ENCODE data around the gene NYAP2. TPM values are rescaled to one million over a fixed set of nuclear protein-coding genes. Genes with fewer than 3 reads are reported as not detected.

The NYAP2 gene
- total RNA-seq, 1 experiment from 2014 or later: not detected

- ATAC-seq: no peak
- H2AFZ ChIP-seq (ENCODE audit: low read depth, low read length, poor library complexity, severe bottlenecking): no peak overlapping the region
- POLR2A ChIA-PET: no interaction called here
These were observed 72.0 kb downstream of the NYAP2 start for GRCh38 chr2:225471482-225471881.

More at GRCh38 chr2:225471482-225471881, 72.0 kb downstream of the NYAP2 start:
- H3K9me3 ChIP-seq (ENCODE audit: control insufficient read depth in 1 of 2, insufficient read depth in 1 of 2, low read depth in 1 of 2, low read length in 2 of 2): no peaks in the 10 kb centered on the region
- H3K4me2 ChIP-seq (ENCODE audit: low read length): no peak overlapping the region
- H3K27me3 ChIP-seq (ENCODE audit: insufficient read depth, low read length): no peaks in the 10 kb centered on the region
- DNase-seq (ENCODE audit: low read depth, low spot score): no peak
- no peaks in the 10 kb centered on the region for H4K20me1 ChIP-seq (ENCODE audit: insufficient read depth)
- H3K27ac ChIP-seq (ENCODE audit: low read depth, low read length): no peak overlapping the region
- no peaks in the 10 kb centered on the region for H3K9me2 ChIP-seq (ENCODE audit: insufficient read depth)
- H3K4me3 ChIP-seq (replicated peaks in 1 of 2; ENCODE audit: low read depth in 1 of 2, low read length in 2 of 2): no peak overlapping the region
- H3K36me3 ChIP-seq (ENCODE audit: control insufficient read depth in 1 of 2, insufficient read depth in 2 of 2, low read length in 2 of 2): no peaks in the 10 kb centered on the region
- CTCF ChIA-PET: no interaction called here
- H3K9ac ChIP-seq (ENCODE audit: low read length): no peak overlapping the region
- H3K79me2 ChIP-seq (ENCODE audit: insufficient read depth, low read length): no peaks in the 10 kb centered on the region
- no TSS peak for BruUV-seq (replicated peaks)
- RAD21 ChIA-PET (ENCODE audit: low non-redundant PET in 1 of 2, low total read pairs in 2 of 2, uncharacterized antibody in 2 of 2, unreplicated experiment in 2 of 2): no interaction called here
- TF ChIP-seq YY1 (IDR thresholded peaks at IDR 0.05; ENCODE audit: extremely low read depth, insufficient replicate concordance, low read depth, low read length) (no peak), SRF (IDR thresholded peaks at IDR 0.05; ENCODE audit: low read depth) (no peak), ATF3 (IDR thresholded peaks at IDR 0.05) (no peak), CEBPB (IDR thresholded peaks at IDR 0.05; ENCODE audit: low read depth) (no peak), EZH2 (IDR thresholded peaks at IDR 0.05) (no peak), REST (IDR thresholded peaks at IDR 0.05; ENCODE audit: low read depth) (no peak), MAX (IDR thresholded peaks at IDR 0.05) (no peak), EGR1 (IDR thresholded peaks at IDR 0.05; ENCODE audit: low read depth) (no peak), EZH2phosphoT487 (IDR thresholded peaks at IDR 0.05; ENCODE audit: borderline replicate concordance) (no peak), ZFX (IDR thresholded peaks at IDR 0.05) (no peak), JUND (IDR thresholded peaks at IDR 0.05) (no peak), CTCF (IDR thresholded peaks at IDR 0.05 in 2 of 3, conservative IDR thresholded peaks at IDR 0.05 in 1 of 3; ENCODE audit: borderline replicate concordance in 1 of 3, insufficient read depth in 1 of 3, low read depth in 2 of 3, low read length in 2 of 3) (no peak), ELF1 (IDR thresholded peaks at IDR 0.05; ENCODE audit: borderline replicate concordance, low read depth) (no peak), ZBTB33 (IDR thresholded peaks at IDR 0.05; ENCODE audit: extremely low read depth, insufficient replicate concordance, low read length) (no peak), FOSL1 (IDR thresholded peaks at IDR 0.05; ENCODE audit: low read depth) (no peak), POLR2A (IDR thresholded peaks at IDR 0.05; ENCODE audit: borderline replicate concordance, extremely low read depth, insufficient read depth, insufficient read length) (no peak), SIN3A (IDR thresholded peaks at IDR 0.05; ENCODE audit: low read depth) (no peak), ZNF274 (IDR thresholded peaks at IDR 0.05; ENCODE audit: low read depth, low read length) (no peak), CBX3 (IDR thresholded peaks at IDR 0.05; ENCODE audit: low read depth) (no peak), SP1 (IDR thresholded peaks at IDR 0.05; ENCODE audit: low read depth) (no peak)
- intact Hi-C loops (cut with micrococcal nuclease): no loop called here
- no peaks in the 10 kb centered on the region for H3K4me1 ChIP-seq (ENCODE audit: control insufficient read depth in 1 of 2, insufficient read depth in 2 of 2, low read length in 2 of 2)

All from HCT116 (cell line).